ENCODE measurements around the gene MLXIP. TPM values are rescaled to one million over a fixed set of nuclear protein-coding genes. Genes with fewer than 3 reads are reported as not detected.

MLXIP gene
- total RNA-seq, 1 experiment from 2014 or later: 32.4 TPM

GRCh38 chr12:122125452-122126341, 47.1 kb downstream of the MLXIP start:
- Histone ChIP-seq H2BK20ac (ENCODE audit: low read depth, low read length, poor library complexity, severe bottlenecking) (no peak overlapping the region), H3K14ac (ENCODE audit: insufficient read depth, low read length) (no peak overlapping the region; the same call in 1 of the 2 replicates), H3K4me2 (ENCODE audit: insufficient read depth, insufficient read length, low read length) (no peak overlapping the region), H3K9ac (ENCODE audit: extremely low read depth, insufficient read length, low read length) (no peak overlapping the region), H3K79me1 (ENCODE audit: insufficient read depth, low read depth, low read length, poor library complexity, severe bottlenecking) (no peaks in the 10 kb centered on the region), H3K79me2 (ENCODE audit: insufficient read depth, low read length) (no peaks in the 10 kb centered on the region; the same call in 1 of the 2 replicates), H3K18ac (ENCODE audit: insufficient read length, low read depth, low read length) (no peak overlapping the region), H2AK5ac (ENCODE audit: insufficient read length, low read length) (no peak overlapping the region), H2BK12ac (ENCODE audit: insufficient read length, low read depth, low read length) (no peak overlapping the region), H4K20me1 (ENCODE audit: control insufficient read depth, insufficient read depth, insufficient read length) (peaks cover 2% of the 10 kb centered on the region), H3K27ac (ENCODE audit: insufficient read length, low read depth, low read length) (no peak overlapping the region), H2BK15ac (ENCODE audit: low read depth, low read length) (no peak overlapping the region), H3K9me3 (ENCODE audit: control insufficient read depth, low read depth, low read length) (no peaks in the 10 kb centered on the region), H3K4me1 (ENCODE audit: insufficient read depth, low read length) (0 out of 2 replicates have a peak, but pooled peaks cover 4% of the 10 kb centered on the region), H2BK120ac (ENCODE audit: low read depth, low read length, poor library complexity, severe bottlenecking) (no peak overlapping the region), H2BK5ac (ENCODE audit: insufficient read length, low read length) (no peak overlapping the region), H3K23ac (ENCODE audit: insufficient read length, low read depth, low read length) (no peak overlapping the region), H3K4ac (ENCODE audit: low read depth, low read length) (no peak overlapping the region), H3T11ph (ENCODE audit: low read length) (no peak overlapping the region), H3K27me3 (ENCODE audit: insufficient read depth, low read length) (no peaks in the 10 kb centered on the region), H2AFZ (ENCODE audit: low read length) (no peak overlapping the region), H4K91ac (ENCODE audit: insufficient read length, low read depth, low read length) (no peak overlapping the region), H3K56ac (ENCODE audit: insufficient read length, low read depth, low read length) (no peak overlapping the region), H4K5ac (ENCODE audit: insufficient read length, low read depth, low read length) (no peak overlapping the region), H4K8ac (replicated peaks; ENCODE audit: insufficient read length, low read depth, low read length) (no peak overlapping the region), H3K23me2 (ENCODE audit: insufficient read length, low read depth, low read length, poor library complexity, severe bottlenecking) (no peaks in the 10 kb centered on the region)
- Mint-ChIP-seq H3K36me3 (ENCODE audit: insufficient read depth in 1 of 3, low read depth in 3 of 3) (peaks cover 10 to 24% (median 11%) of the 10 kb centered on the region in 3 experiments), H3K27me3 (ENCODE audit: low read depth) (no peaks in the 10 kb centered on the region), H3K9me3 (no peaks in the 10 kb centered on the region), H3K4me3 (no peak overlapping the region), H3K27ac (peak overlapping the region; percentile 67 to 87 (median 82); a peak in 5 of 7 replicates), H3K4me1 (peaks cover 19 to 20% of the 10 kb centered on the region in 2 experiments)
- no peak for TF ChIP-seq CTCF (conservative IDR thresholded peaks at IDR 0.05)
- DNase-seq: no peak
- WGBS (ENCODE audit: extremely low coverage, insufficient read length, low lambda C conversion rate): no CpG with 5 or more reads among the region's 13 CpGs

Data from H9 (cell line).